Spleen (tissue), 7 donors: ENCODE measurements around the gene ATP6V0E1.

Source experiments
- POLR2A ChIP-seq, 3 donors: fragments of 450-650 bp; IDR thresholded peaks; one replicate each; pipeline ENCODE4 v1.5.1; 2017; ENCODE audit warnings: antibody characterized with exemption in 3 of 3, mild to moderate bottlenecking in 1 of 3
- POLR2AphosphoS5 ChIP-seq, 3 donors: sonication (generic); formaldehyde crosslinking; IDR thresholded peaks; one replicate each; pipeline ENCODE4 v1.5.1; 2017; ENCODE audit warnings: antibody characterized with exemption in 3 of 3
- TF ChIP-seq, protein P1 (sequence below), 11 experiments: fragments of 200-600 bp in 7 of 11; fragments of 450-650 bp in 4 of 11; sonication (generic) in 4 of 11; IDR thresholded peaks in 8 of 11; conservative IDR thresholded peaks in 3 of 11; 1 replicate in 7 of 11; 2 replicates in 4 of 11; pipeline versions ENCODE4 v1.4.0 to v1.8.0; 2016 to 2021; ENCODE audit warnings: antibody characterized with exemption in 11 of 11, inconsistent platforms in 4 of 11, mild to moderate bottlenecking in 1 of 11
- donor health status: DM: no; HTN: no; CAD: no; lungs with moderate emphysema.
- donor health status: DM: no; HTN: no; CAD: no.
- donor health status: DM: no; HTN: no; CAD: no.

DNA sequence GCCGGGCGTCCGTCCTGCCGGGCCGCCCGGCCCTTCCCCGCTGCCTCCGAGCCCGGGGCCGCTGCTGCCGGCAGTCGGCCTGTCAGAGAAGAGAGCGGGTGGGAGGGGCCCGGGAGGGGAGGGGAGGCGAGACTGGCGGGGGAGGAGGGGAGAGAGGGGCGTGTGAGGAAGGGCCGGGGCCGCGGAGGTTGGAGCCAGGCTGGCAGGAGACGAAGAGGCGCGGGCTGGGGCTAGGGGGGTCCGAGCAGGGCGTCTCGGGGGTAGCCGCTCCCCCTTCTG is 73.2 kb downstream of the ATP6V0E1 start:
- TF ChIP-seq POLR2A (IDR thresholded peaks at IDR 0.05), result no peak
- TF ChIP-seq, protein P1, sequence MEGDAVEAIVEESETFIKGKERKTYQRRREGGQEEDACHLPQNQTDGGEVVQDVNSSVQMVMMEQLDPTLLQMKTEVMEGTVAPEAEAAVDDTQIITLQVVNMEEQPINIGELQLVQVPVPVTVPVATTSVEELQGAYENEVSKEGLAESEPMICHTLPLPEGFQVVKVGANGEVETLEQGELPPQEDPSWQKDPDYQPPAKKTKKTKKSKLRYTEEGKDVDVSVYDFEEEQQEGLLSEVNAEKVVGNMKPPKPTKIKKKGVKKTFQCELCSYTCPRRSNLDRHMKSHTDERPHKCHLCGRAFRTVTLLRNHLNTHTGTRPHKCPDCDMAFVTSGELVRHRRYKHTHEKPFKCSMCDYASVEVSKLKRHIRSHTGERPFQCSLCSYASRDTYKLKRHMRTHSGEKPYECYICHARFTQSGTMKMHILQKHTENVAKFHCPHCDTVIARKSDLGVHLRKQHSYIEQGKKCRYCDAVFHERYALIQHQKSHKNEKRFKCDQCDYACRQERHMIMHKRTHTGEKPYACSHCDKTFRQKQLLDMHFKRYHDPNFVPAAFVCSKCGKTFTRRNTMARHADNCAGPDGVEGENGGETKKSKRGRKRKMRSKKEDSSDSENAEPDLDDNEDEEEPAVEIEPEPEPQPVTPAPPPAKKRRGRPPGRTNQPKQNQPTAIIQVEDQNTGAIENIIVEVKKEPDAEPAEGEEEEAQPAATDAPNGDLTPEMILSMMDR (IDR thresholded peaks at IDR 0.05 in 8 of 11, conservative IDR thresholded peaks at IDR 0.05 in 3 of 11), result no peak
- TF ChIP-seq POLR2AphosphoS5 (IDR thresholded peaks at IDR 0.05), result no peak
